HT-29 (cell line): Measurements from ENCODE around the gene TRIM40. TPM values are rescaled to one million over a fixed set of nuclear protein-coding genes. Genes with fewer than 3 reads are reported as not detected.

Experiments
- DNase-seq: peaks from one replicate; pipeline ENCODE4 v3.0.0-alpha.2; 2015; ENCODE audit warnings: low spot score
- total RNA-seq: library from RNA; depleted of rRNA; stranded (reverse); fragments of >200 nt; shearing (Covaris generic); gene quantifications from 2 replicates; pipeline ENCODE4 v1.2.3, GENCODE V29; 2014

The TRIM40 gene
- total RNA-seq, 1 experiment from 2014 or later, result not detected

DNA sequence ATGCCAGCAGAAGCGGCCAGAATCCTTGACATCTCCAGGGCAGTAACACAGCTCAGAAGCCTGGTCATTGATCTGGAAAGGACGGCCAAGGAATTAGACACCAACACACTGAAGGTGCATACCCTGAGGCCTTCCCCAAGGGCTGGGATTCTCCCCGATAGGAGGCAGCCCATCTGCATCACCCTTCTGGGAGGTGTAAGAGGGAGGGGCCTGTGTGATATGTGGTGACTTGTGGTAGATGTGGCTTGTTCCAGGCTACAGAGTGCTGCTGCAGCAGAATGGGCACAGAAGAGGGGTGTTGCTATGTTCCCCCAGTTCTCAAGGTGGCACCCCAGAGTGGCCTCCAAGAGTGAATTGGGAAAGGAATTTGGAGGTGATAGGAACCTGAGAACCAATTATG, 11.2 kb downstream of the TRIM40 start:
- DNase-seq, result no peak

DNA sequence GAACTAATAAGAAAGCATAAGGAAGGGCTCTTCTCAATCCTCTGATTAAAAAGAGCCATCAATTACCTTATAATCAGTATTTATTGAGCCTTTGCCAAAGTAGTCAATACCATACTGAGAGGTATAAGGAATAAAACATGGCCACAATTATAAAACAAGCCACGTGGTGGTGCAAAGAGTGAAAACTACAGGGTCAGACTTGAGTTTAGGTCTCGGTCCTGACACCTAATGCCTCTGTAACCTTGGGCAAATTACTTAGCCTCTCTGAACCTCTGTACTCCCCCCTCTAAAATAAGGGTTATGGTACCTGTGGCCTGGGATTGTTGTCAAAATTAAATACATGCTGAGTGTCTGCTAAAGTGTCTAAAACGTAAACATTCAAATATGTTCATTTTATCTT, 13.3 kb downstream of the TRIM40 start:
- no peak for DNase-seq

GRCh38 chr6:30149858-30150550, 14.1 kb downstream of the TRIM40 start:
- no peak for DNase-seq

- no peak for DNase-seq
Measured at GRCh38 chr6:30150671-30151395, 14.9 kb downstream of the TRIM40 start.

DNA sequence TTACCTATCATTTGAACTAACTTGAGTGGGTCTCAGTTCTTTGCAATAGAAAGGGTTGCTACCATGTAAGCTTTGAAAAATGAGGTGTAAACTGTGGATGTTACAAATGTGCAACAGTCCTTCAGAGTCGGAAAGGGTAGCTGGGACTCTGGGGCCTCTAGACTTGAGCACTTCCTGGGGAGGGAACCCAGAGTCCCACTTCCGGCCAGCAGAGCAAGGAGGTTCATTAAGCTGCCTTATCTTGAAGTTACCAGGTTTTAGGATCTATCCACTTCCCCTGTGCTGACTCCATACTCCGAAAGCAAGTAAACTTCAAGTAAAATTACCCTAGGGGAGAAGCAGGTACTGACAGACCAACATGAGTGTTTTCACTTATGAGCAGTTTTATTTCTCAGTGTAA, 15.6 kb downstream of the TRIM40 start:
- no peak for DNase-seq

DNA sequence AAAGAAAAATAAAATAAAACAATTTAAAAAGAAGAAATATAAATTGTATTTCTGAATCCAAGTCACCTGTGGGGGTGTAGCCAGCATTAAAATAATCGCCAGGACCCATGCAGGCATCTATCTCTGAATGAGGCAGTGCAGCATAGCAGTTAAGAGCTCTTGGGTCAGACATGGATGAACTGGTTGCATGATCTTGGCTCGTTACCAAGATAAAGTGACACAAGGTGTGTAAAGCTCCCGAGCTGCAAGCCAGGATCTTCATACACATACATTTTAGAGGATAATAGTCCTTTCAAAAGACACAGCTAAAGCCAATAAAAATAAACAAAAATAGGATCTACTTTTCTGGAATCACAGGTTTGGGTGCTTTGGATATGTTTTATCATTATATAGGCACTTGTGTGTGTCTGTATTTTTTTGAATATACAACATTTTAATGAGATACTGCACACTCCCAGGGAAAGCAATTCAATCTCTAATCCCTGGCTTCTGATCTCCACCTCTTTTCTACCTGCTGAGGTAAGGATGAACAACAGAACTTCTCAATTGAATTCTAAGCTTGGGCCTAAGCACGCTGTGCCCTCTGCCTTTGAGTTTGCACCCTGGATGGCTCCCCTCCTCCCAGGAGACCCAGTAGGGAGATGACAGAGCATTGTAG, 16.2 kb downstream of the TRIM40 start:
- DNase-seq, result peak; percentile 36

- DNase-seq, result no peak
Measured at GRCh38 chr6:30152910-30153610, 17.1 kb downstream of the TRIM40 start.

DNA sequence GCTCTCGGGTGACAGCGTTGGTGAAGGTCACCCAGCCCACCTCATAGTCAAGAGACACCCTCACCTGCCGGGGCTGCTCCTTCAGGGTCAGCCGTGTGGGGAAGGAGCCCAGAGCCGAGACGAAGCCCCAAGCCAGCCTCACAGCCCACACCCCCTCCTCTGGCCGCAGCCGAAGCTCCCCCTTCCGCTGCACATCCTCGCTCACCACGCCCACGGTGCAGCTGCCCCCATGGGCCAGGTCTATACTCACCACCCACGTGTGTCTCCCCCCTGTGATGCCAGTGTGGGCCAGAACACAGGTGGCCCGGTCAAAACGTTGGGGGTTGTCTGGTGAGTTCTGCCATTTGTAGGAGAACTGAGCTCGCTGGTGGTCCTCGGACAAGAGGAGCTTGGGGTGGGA, 18.1 kb downstream of the TRIM40 start:
- DNase-seq, result no peak

GRCh38 chr6:30154709-30155519, 19.0 kb downstream of the TRIM40 start:
- peak; percentile 62 for DNase-seq

- DNase-seq, result peak; percentile 42
Measured at GRCh38 chr6:30155520-30156261, 19.8 kb downstream of the TRIM40 start.

DNA sequence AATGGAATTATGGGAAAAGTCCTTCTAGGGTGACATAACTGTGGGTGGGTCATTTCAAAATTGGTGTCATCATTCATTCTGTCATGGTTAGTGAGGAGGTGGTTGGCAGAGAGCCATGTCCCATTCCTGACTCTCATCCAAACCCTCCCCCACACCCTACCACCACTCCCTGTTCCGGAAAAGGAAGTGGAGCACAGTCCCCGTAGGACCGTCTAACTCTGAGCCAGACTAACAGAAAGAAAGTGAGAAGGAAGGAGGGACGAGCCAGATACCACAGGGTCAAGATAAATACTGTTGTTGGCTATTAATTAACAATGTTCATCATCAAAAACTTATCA, 20.3 kb downstream of the TRIM40 start:
- DNase-seq, result peak; percentile 78

- no peak for DNase-seq
Measured at GRCh38 chr6:30156774-30157173, 20.8 kb downstream of the TRIM40 start.

DNA sequence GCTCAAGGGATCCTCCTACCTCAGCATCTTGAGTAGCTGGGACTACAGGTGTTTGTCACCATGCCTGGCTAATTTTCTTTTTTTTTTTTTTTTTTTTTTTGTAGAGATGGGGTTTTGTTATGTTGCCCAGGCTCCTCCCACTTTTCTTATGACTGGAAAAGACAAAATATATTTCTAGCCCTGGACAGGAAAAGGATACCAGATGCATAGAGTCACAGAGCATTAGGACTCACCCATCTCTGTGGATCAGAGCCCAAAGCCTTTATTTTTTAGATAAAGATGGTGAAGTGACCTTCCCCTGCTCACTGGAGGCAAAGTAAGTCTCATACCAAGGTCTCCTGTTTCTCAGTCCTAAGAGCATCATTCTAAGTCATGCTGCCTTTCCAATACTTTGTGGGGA, 21.6 kb downstream of the TRIM40 start:
- DNase-seq, result no peak

GRCh38 chr6:30157999-30158398, 22.1 kb downstream of the TRIM40 start:
- no peak for DNase-seq

GRCh38 chr6:30158475-30159040, 22.6 kb downstream of the TRIM40 start:
- DNase-seq, result no peak

DNA sequence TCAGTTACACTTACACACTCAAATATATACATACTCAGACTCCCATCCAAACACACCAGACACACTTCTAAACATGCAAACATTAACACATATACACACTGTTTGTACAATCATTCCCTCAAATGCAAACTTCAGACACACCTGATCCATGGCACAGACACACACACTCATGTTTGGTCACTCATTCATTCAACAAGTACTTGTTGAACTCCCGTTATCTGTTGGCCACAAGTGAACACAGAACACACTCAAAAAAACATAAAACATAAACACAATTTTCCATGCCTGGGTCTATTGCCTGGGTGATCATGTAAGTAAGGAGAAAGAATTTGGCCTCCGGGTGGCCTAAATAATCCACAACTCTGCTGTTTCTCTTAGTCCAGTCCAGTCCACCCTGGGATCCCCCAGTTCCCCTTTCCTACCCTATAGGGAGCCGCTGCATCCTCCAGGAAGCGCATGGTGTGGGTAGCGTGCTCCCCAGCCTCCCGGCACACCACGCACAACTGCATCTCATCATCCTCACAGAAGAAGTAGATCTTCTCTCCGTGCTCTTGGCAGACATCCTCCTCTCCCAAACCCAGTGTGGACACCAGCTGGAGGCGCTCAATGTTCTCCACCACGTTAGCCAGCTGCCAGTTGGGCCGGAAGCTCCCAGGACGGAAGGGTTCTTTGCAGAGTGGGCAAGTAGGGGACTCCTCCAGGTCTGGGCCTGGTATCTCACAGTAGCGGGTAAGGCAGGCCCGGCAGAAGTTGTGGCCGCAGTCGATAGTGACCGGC, 24.3 kb downstream of the TRIM40 start:
- DNase-seq, result no peak

- no peak for DNase-seq
Measured at GRCh38 chr6:30160785-30161531, 25.0 kb downstream of the TRIM40 start, which contains the start of gene TRIM10. Gene TRIM10, minus strand, starts transcription at chr6:30161211. Its CDS starts 353 bp downstream, at chr6:30160858.

- no peak for DNase-seq
Measured at GRCh38 chr6:30162265-30163089, 26.5 kb downstream of the TRIM40 start.
